OCI-LY1 (cell line): ENCODE data around the gene MAPK8.

ENCODE experiments used
- H2AFZ ChIP-seq: fragments of 200-600 bp; sonication (generic), shearing (Covaris generic); 2 replicates; pipeline ENCODE4 v1.6.0; 2014; ENCODE audit warnings: antibody characterized with exemption, mild to moderate bottlenecking, low read length
- H3F3A ChIP-seq: fragments of 200-600 bp; sonication (generic), shearing (Covaris generic); 2 replicates; pipeline ENCODE4 v1.6.0; 2014; ENCODE audit warnings: mild to moderate bottlenecking, antibody characterized with exemption, low read length, moderate library complexity; ENCODE audit not compliant: insufficient read depth
- H3K27ac ChIP-seq: fragments of 200-600 bp; sonication (generic); 2 replicates; pipeline ENCODE4 v1.5.1; 2014; ENCODE audit warnings: low read length, mixed run types, mild to moderate bottlenecking, low read depth; ENCODE audit not compliant: poor library complexity, severe bottlenecking
- H3K27me3 ChIP-seq: fragments of 200-600 bp; sonication (generic); 2 replicates; pipeline ENCODE4 v1.6.0; 2014; ENCODE audit warnings: antibody characterized with exemption, mild to moderate bottlenecking, low read length, moderate library complexity; ENCODE audit not compliant: insufficient read depth
- H3K36me3 ChIP-seq: fragments of 200-600 bp; sonication (generic); 2 replicates; pipeline ENCODE4 v1.6.1; 2014; ENCODE audit warnings: mild to moderate bottlenecking, antibody characterized with exemption, low read length, moderate library complexity, mixed read lengths; ENCODE audit not compliant: insufficient read depth
- H3K4me1 ChIP-seq: fragments of 200-600 bp; sonication (generic); 2 replicates; pipeline ENCODE4 v1.5.1; 2014; ENCODE audit warnings: mild to moderate bottlenecking, low read length, moderate library complexity; ENCODE audit not compliant: insufficient read depth, severe bottlenecking
- H3K4me2 ChIP-seq: fragments of 200-600 bp; sonication (generic), shearing (Covaris generic); 2 replicates; pipeline ENCODE4 v1.6.1; 2014; ENCODE audit warnings: low read length
- H3K4me3 ChIP-seq: fragments of 200-600 bp; sonication (generic); 2 replicates; pipeline ENCODE4 v1.5.1; 2014; ENCODE audit warnings: low read length, low read depth, mild to moderate bottlenecking, mixed read lengths; ENCODE audit not compliant: poor library complexity, severe bottlenecking
- H3K79me2 ChIP-seq: fragments of 200-600 bp; shearing (Covaris generic); 2 replicates; pipeline ENCODE4 v1.6.1; 2016; ENCODE audit warnings: mixed run types, low read length, mixed read lengths; ENCODE audit not compliant: insufficient read depth
- H3K9ac ChIP-seq: fragments of 200-600 bp; sonication (generic), shearing (Covaris generic); 2 replicates; pipeline ENCODE4 v1.6.1; 2014; ENCODE audit warnings: mild to moderate bottlenecking, low read length, mixed read lengths
- H3K9me2 ChIP-seq: fragments of 200-600 bp; sonication (generic), shearing (Covaris generic); 2 replicates; pipeline ENCODE4 v1.6.1; 2014; ENCODE audit warnings: low read depth, mild to moderate bottlenecking, low read length, mixed read lengths
- H3K9me3 ChIP-seq: fragments of 200-600 bp; shearing (Covaris generic); 2 replicates; pipeline ENCODE4 v1.6.1; 2014; ENCODE audit warnings: low read length, mixed read lengths
- H4K20me1 ChIP-seq: fragments of 200-600 bp; sonication (generic), shearing (Covaris generic); 2 replicates; pipeline ENCODE4 v1.6.0; 2016; ENCODE audit warnings: mild to moderate bottlenecking, low read length; ENCODE audit not compliant: insufficient read depth
- EZH2 ChIP-seq: fragments of 200-600 bp; sonication (generic), shearing (Covaris generic); IDR thresholded peaks from 2 replicates; pipeline ENCODE4 v1.8.0; 2017; ENCODE audit warnings: borderline replicate concordance, mixed run types, mild to moderate bottlenecking, antibody characterized with exemption, low read length, moderate library complexity, mixed read lengths
- TF ChIP-seq, protein P1 (sequence below): fragments of 200-600 bp; sonication (generic), shearing (Covaris generic); IDR thresholded peaks from 2 replicates; pipeline ENCODE4 v1.5.1; 2017; ENCODE audit warnings: mild to moderate bottlenecking, antibody characterized with exemption, low read length, moderate library complexity, mixed read lengths

Gene MAPK8

DNA sequence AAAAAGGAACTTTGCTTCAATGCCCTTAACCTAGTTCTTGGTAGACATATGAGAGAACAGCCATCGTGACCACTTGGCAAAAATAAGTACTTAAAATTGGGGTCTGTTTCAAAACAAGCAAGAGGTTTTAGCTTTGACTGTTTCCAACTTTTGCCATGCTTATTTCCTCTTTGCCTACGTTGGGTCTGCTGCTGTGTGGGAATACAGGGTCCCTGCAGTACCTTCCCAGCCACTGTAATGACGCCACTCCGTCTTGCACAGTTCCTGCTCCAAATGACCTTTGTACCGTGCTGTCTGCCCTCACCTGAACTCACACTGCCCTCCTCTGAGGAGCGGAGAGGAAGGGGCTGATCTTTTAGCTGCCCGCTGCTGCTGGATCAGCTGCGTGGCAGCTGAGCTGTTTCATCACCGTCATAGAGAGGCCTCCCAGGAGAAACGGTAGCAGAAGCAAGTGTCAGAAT is 133.1 kb downstream of the MAPK8 start:
- no peaks in the 10 kb centered on the region for H3K27me3 ChIP-seq
- no peak overlapping the region for H3K9ac ChIP-seq
- no peak overlapping the region for H3K4me2 ChIP-seq
- no peak overlapping the region for H2AFZ ChIP-seq
- H4K20me1 ChIP-seq = no peaks in the 10 kb centered on the region
- H3K4me3 ChIP-seq = no peak overlapping the region
- no peaks in the 10 kb centered on the region for H3F3A ChIP-seq
- no peaks in the 10 kb centered on the region for H3K9me3 ChIP-seq
- no peak overlapping the region for H3K27ac ChIP-seq
- no peaks in the 10 kb centered on the region for H3K36me3 ChIP-seq
- TF ChIP-seq EZH2 = no peak
- no peaks in the 10 kb centered on the region for H3K9me2 ChIP-seq
- H3K4me1 ChIP-seq = no peaks in the 10 kb centered on the region
- no peaks in the 10 kb centered on the region for H3K79me2 ChIP-seq

DNA sequence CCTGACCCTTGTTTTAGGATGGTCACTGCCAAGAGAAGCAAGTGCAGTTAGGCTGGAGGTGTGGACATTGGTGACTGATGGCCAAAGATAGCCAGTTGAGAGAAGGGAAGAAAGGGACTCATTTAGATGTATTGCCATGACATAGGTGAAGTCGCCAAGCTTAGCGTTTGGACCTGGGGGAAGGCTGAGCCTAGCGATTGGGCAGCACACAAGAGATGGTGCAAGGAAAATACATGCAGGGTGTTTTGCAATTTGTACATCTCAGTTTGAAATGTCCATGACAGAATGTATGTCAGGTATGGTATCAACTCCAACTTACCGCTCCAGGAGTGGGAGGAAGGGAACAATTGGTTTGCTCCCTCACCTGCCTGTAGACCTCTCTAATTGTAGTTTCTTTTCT is 134.3 kb downstream of the MAPK8 start:
- no peaks in the 10 kb centered on the region for H3K9me2 ChIP-seq
- no peaks in the 10 kb centered on the region for H3K27me3 ChIP-seq
- H2AFZ ChIP-seq = no peak overlapping the region
- H3K4me2 ChIP-seq = no peak overlapping the region
- no peak overlapping the region for H3K27ac ChIP-seq
- TF ChIP-seq, protein P1, sequence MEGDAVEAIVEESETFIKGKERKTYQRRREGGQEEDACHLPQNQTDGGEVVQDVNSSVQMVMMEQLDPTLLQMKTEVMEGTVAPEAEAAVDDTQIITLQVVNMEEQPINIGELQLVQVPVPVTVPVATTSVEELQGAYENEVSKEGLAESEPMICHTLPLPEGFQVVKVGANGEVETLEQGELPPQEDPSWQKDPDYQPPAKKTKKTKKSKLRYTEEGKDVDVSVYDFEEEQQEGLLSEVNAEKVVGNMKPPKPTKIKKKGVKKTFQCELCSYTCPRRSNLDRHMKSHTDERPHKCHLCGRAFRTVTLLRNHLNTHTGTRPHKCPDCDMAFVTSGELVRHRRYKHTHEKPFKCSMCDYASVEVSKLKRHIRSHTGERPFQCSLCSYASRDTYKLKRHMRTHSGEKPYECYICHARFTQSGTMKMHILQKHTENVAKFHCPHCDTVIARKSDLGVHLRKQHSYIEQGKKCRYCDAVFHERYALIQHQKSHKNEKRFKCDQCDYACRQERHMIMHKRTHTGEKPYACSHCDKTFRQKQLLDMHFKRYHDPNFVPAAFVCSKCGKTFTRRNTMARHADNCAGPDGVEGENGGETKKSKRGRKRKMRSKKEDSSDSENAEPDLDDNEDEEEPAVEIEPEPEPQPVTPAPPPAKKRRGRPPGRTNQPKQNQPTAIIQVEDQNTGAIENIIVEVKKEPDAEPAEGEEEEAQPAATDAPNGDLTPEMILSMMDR = no peak
- TF ChIP-seq EZH2 = no peak
- no peak overlapping the region for H3K9ac ChIP-seq
- no peak overlapping the region for H3K4me3 ChIP-seq
- no peaks in the 10 kb centered on the region for H3K79me2 ChIP-seq
- H3K4me1 ChIP-seq = no peaks in the 10 kb centered on the region
- no peaks in the 10 kb centered on the region for H3K36me3 ChIP-seq
- no peaks in the 10 kb centered on the region for H3F3A ChIP-seq
- H3K9me3 ChIP-seq = no peaks in the 10 kb centered on the region
- H4K20me1 ChIP-seq = no peaks in the 10 kb centered on the region

DNA sequence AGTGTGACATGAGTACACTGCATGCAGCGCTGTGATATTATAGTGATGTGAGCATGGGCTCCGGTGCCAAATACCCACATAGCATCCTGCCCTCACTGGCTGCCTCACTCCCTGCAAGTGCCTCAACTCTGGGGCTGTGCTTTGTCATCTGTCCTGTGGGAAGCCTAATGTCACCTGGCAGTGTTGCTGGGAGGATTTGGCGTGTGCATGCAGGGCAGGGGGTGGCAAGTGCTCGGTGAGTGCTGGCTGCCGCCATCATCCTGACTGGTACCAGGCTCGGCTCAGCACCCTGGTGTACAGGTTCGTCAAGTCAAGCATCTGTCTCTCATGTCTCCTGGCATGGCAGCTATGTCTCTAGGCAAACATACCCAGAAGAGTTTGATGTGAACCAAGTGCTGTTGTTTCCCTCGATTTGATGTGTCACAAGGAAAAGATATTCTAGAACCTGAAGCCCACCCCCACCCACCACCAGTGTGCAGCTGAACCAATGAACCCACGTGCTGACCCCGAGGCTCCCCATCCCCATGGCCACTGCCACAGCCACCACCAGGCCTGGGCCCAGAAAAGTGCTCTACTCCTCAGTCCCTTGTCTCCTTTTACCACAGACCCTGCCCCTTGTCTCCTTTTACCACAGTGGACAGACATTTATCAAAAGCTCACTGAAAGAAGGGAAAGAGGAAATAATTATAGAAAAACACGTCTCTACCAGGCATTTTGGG is 135.8 kb downstream of the MAPK8 start:
- H3K27ac ChIP-seq = no peak overlapping the region
- TF ChIP-seq, protein P1 = no peak
- TF ChIP-seq EZH2 = no peak
- no peak overlapping the region for H2AFZ ChIP-seq
- H3K9me3 ChIP-seq = no peaks in the 10 kb centered on the region
- no peaks in the 10 kb centered on the region for H3K79me2 ChIP-seq
- H4K20me1 ChIP-seq = no peaks in the 10 kb centered on the region
- H3K9me2 ChIP-seq = no peaks in the 10 kb centered on the region
- no peaks in the 10 kb centered on the region for H3K4me1 ChIP-seq
- H3F3A ChIP-seq = no peaks in the 10 kb centered on the region
- no peak overlapping the region for H3K4me2 ChIP-seq
- no peak overlapping the region for H3K9ac ChIP-seq
- H3K4me3 ChIP-seq = no peak overlapping the region
- no peaks in the 10 kb centered on the region for H3K27me3 ChIP-seq
- no peaks in the 10 kb centered on the region for H3K36me3 ChIP-seq

DNA sequence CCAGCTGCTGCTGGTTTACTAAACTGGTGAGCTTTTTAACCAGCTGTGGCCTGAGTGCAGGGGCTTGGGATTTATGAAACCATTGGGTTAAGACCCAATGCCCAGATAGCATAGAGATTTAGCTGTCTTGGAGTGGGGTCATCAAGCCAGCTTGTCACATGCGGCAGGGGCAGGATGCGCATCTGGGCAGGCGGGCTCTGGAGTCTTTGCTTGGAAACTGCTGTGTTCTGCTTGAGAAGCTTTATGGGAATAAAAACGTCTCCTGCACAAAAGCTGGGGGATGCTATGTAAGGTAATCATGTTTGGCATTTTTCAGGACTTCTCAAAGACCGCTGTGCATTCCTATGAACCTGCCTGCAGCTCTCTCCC is 136.3 kb downstream of the MAPK8 start:
- Histone ChIP-seq H3K79me2 (no peaks in the 10 kb centered on the region), H2AFZ (no peak overlapping the region), H3K4me2 (no peak overlapping the region), H3K27me3 (no peaks in the 10 kb centered on the region), H4K20me1 (no peaks in the 10 kb centered on the region), H3K9me2 (no peaks in the 10 kb centered on the region), H3F3A (no peaks in the 10 kb centered on the region), H3K9me3 (no peaks in the 10 kb centered on the region), H3K4me1 (no peaks in the 10 kb centered on the region), H3K9ac (no peak overlapping the region), H3K4me3 (no peak overlapping the region), H3K36me3 (no peaks in the 10 kb centered on the region), H3K27ac (no peak overlapping the region)
- TF ChIP-seq, protein P1 = no peak
- TF ChIP-seq EZH2 = no peak
